ENCODE data around the gene ZFYVE27.
A peak's percentile ranks its signal among the peaks of the same experiment; 100 is the strongest.

The ZFYVE27 gene

GRCh38 chr10:97763411-97763810 lies 26.5 kb downstream of the ZFYVE27 start:
- no peaks in the 10 kb centered on the region for H3K79me2 ChIP-seq (ENCODE audit: control insufficient read depth, insufficient read depth, low read length, unreplicated experiment)
- H3K4me1 ChIP-seq (ENCODE audit: control insufficient read depth, insufficient read depth, low read length, unreplicated experiment), result no peaks in the 10 kb centered on the region
- no peaks in the 10 kb centered on the region for H3K36me3 ChIP-seq (ENCODE audit: insufficient read depth, low read length)
- H2AFZ ChIP-seq (ENCODE audit: low read length, unreplicated experiment), result no peak overlapping the region
- H3K27me3 ChIP-seq (ENCODE audit: insufficient read depth, low read length), result no peaks in the 10 kb centered on the region
- no peak overlapping the region for H3K4me3 ChIP-seq (ENCODE audit: low read depth, low read length)
- no peak overlapping the region for H3K27ac ChIP-seq (ENCODE audit: low read depth, low read length)

GRCh38 chr10:97763947-97764346 lies 27.0 kb downstream of the ZFYVE27 start:
- Histone ChIP-seq H3K79me2 (ENCODE audit: control insufficient read depth, insufficient read depth, low read length, unreplicated experiment) (no peaks in the 10 kb centered on the region), H3K27me3 (ENCODE audit: insufficient read depth, low read length) (no peaks in the 10 kb centered on the region), H3K4me3 (ENCODE audit: low read depth, low read length) (no peak overlapping the region), H3K4me1 (ENCODE audit: control insufficient read depth, insufficient read depth, low read length, unreplicated experiment) (no peaks in the 10 kb centered on the region), H3K36me3 (ENCODE audit: insufficient read depth, low read length) (no peaks in the 10 kb centered on the region), H3K27ac (ENCODE audit: low read depth, low read length) (no peak overlapping the region), H2AFZ (ENCODE audit: low read length, unreplicated experiment) (no peak overlapping the region)

- no peaks in the 10 kb centered on the region for H3K79me2 ChIP-seq (ENCODE audit: control insufficient read depth, insufficient read depth, low read length, unreplicated experiment)
- H3K27ac ChIP-seq (ENCODE audit: low read depth, low read length), result no peak overlapping the region
- H3K4me3 ChIP-seq (ENCODE audit: low read depth, low read length), result no peak overlapping the region
- no peaks in the 10 kb centered on the region for H3K4me1 ChIP-seq (ENCODE audit: control insufficient read depth, insufficient read depth, low read length, unreplicated experiment)
- H3K36me3 ChIP-seq (ENCODE audit: insufficient read depth, low read length), result no peaks in the 10 kb centered on the region
- H3K27me3 ChIP-seq (ENCODE audit: insufficient read depth, low read length), result no peaks in the 10 kb centered on the region
- no peak overlapping the region for H2AFZ ChIP-seq (ENCODE audit: low read length, unreplicated experiment)
Measured at GRCh38 chr10:97764519-97764931, 27.6 kb downstream of the ZFYVE27 start.

- H3K4me3 ChIP-seq (ENCODE audit: low read depth, low read length), result no peak overlapping the region
- peaks cover under 1% of the 10 kb centered on the region; the same call in 1 of the 2 replicates for H3K27me3 ChIP-seq (ENCODE audit: insufficient read depth, low read length)
- no peak overlapping the region for H2AFZ ChIP-seq (ENCODE audit: low read length, unreplicated experiment)
Measured at GRCh38 chr10:97765201-97765600, 28.3 kb downstream of the ZFYVE27 start.

GRCh38 chr10:97766106-97766810 lies 29.3 kb downstream of the ZFYVE27 start:
- H3K27me3 ChIP-seq (ENCODE audit: insufficient read depth, low read length), result peaks cover 12% of the 10 kb centered on the region
- no peak overlapping the region for H2AFZ ChIP-seq (ENCODE audit: low read length, unreplicated experiment)
- no peaks in the 10 kb centered on the region for H3K36me3 ChIP-seq (ENCODE audit: insufficient read depth, low read length)
- no peaks in the 10 kb centered on the region for H3K4me1 ChIP-seq (ENCODE audit: control insufficient read depth, insufficient read depth, low read length, unreplicated experiment)
- H3K4me3 ChIP-seq (ENCODE audit: low read depth, low read length), result no peak overlapping the region
- no peaks in the 10 kb centered on the region for H3K79me2 ChIP-seq (ENCODE audit: control insufficient read depth, insufficient read depth, low read length, unreplicated experiment)
- no peak overlapping the region for H3K27ac ChIP-seq (ENCODE audit: low read depth, low read length)

More at GRCh38 chr10:97765201-97765600, 28.3 kb downstream of the ZFYVE27 start:
- H3K36me3 ChIP-seq (ENCODE audit: insufficient read depth, low read length), result no peaks in the 10 kb centered on the region
- no peaks in the 10 kb centered on the region for H3K4me1 ChIP-seq (ENCODE audit: control insufficient read depth, insufficient read depth, low read length, unreplicated experiment)
- H3K79me2 ChIP-seq (ENCODE audit: control insufficient read depth, insufficient read depth, low read length, unreplicated experiment), result no peaks in the 10 kb centered on the region
- no peak overlapping the region for H3K27ac ChIP-seq (ENCODE audit: low read depth, low read length)

GRCh38 chr10:97766996-97767924 lies 30.3 kb downstream of the ZFYVE27 start:
- Histone ChIP-seq H3K4me3 (ENCODE audit: low read depth, low read length) (no peak overlapping the region), H3K79me2 (ENCODE audit: control insufficient read depth, insufficient read depth, low read length, unreplicated experiment) (no peaks in the 10 kb centered on the region), H3K27me3 (ENCODE audit: insufficient read depth, low read length) (peaks cover 19% of the 10 kb centered on the region), H3K36me3 (ENCODE audit: insufficient read depth, low read length) (no peaks in the 10 kb centered on the region), H3K4me1 (ENCODE audit: control insufficient read depth, insufficient read depth, low read length, unreplicated experiment) (no peaks in the 10 kb centered on the region), H2AFZ (ENCODE audit: low read length, unreplicated experiment) (no peak overlapping the region), H3K27ac (ENCODE audit: low read depth, low read length) (no peak overlapping the region)

GRCh38 chr10:97768322-97769315 lies 31.7 kb downstream of the ZFYVE27 start:
- H3K4me1 ChIP-seq (ENCODE audit: control insufficient read depth, insufficient read depth, low read length, unreplicated experiment), result no peaks in the 10 kb centered on the region
- no peaks in the 10 kb centered on the region for H3K36me3 ChIP-seq (ENCODE audit: insufficient read depth, low read length)
- H3K79me2 ChIP-seq (ENCODE audit: control insufficient read depth, insufficient read depth, low read length, unreplicated experiment), result no peaks in the 10 kb centered on the region
- H3K4me3 ChIP-seq (ENCODE audit: low read depth, low read length), result no peak overlapping the region
- H3K27me3 ChIP-seq (ENCODE audit: insufficient read depth, low read length), result peaks cover 33% of the 10 kb centered on the region
- no peak overlapping the region for H3K27ac ChIP-seq (ENCODE audit: low read depth, low read length)
- H2AFZ ChIP-seq (ENCODE audit: low read length, unreplicated experiment), result no peak overlapping the region

GRCh38 chr10:97770255-97770654 lies 33.3 kb downstream of the ZFYVE27 start:
- H3K4me1 ChIP-seq (ENCODE audit: control insufficient read depth, insufficient read depth, low read length, unreplicated experiment), result no peaks in the 10 kb centered on the region
- H3K27me3 ChIP-seq (ENCODE audit: insufficient read depth, low read length), result peaks cover 37% of the 10 kb centered on the region
- no peak overlapping the region for H3K27ac ChIP-seq (ENCODE audit: low read depth, low read length)
- H2AFZ ChIP-seq (ENCODE audit: low read length, unreplicated experiment), result no peak overlapping the region
- H3K36me3 ChIP-seq (ENCODE audit: insufficient read depth, low read length), result no peaks in the 10 kb centered on the region
- no peaks in the 10 kb centered on the region for H3K79me2 ChIP-seq (ENCODE audit: control insufficient read depth, insufficient read depth, low read length, unreplicated experiment)
- no peak overlapping the region for H3K4me3 ChIP-seq (ENCODE audit: low read depth, low read length)

GRCh38 chr10:97771055-97771891 lies 34.3 kb downstream of the ZFYVE27 start:
- peak overlapping the region; percentile 70 for H3K4me3 ChIP-seq (ENCODE audit: low read depth, low read length)
- H3K36me3 ChIP-seq (ENCODE audit: insufficient read depth, low read length), result no peaks in the 10 kb centered on the region

More at GRCh38 chr10:97771055-97771891, 34.3 kb downstream of the ZFYVE27 start:
- peaks cover 37% of the 10 kb centered on the region for H3K27me3 ChIP-seq (ENCODE audit: insufficient read depth, low read length)
- no peaks in the 10 kb centered on the region for H3K4me1 ChIP-seq (ENCODE audit: control insufficient read depth, insufficient read depth, low read length, unreplicated experiment)
- no peak overlapping the region for H3K27ac ChIP-seq (ENCODE audit: low read depth, low read length)
- no peaks in the 10 kb centered on the region for H3K79me2 ChIP-seq (ENCODE audit: control insufficient read depth, insufficient read depth, low read length, unreplicated experiment)
- H2AFZ ChIP-seq (ENCODE audit: low read length, unreplicated experiment), result no peak overlapping the region

Measured in ACC112 (cell line).